Smooth muscle cell (in vitro differentiated cells): Measurements from ENCODE around the gene ANKRD9. TPM values are rescaled to one million over a fixed set of nuclear protein-coding genes. Genes with fewer than 3 reads are reported as not detected.
A peak's percentile ranks its signal among the peaks of the same experiment; 100 is the strongest.

Experiments
- DNase-seq: peaks from one replicate; lab custom pipeline; 2025; ENCODE audit not compliant: unreplicated experiment; lab: John Stamatoyannopoulos, UW
- H2AFZ ChIP-seq: fragments of 200-600 bp; sonication (generic); 2 replicates; pipeline ENCODE4 v1.6.0; 2016; ENCODE audit warnings: antibody characterized with exemption, low read depth, mild to moderate bottlenecking
- H3F3A ChIP-seq: fragments of 200-600 bp; sonication (generic); 2 replicates; pipeline ENCODE4 v1.6.0; 2017; ENCODE audit warnings: antibody characterized with exemption, low read depth
- H3K27ac ChIP-seq: fragments of 200-600 bp; sonication (generic); 2 replicates; pipeline ENCODE4 v1.5.1; 2016; ENCODE audit warnings: low read depth, mild to moderate bottlenecking
- H3K27me3 ChIP-seq: fragments of 200-600 bp; sonication (generic); 2 replicates; pipeline ENCODE4 v1.6.1; 2016; ENCODE audit warnings: low read depth, mild to moderate bottlenecking
- H3K36me3 ChIP-seq: fragments of 200-600 bp; sonication (generic); 2 replicates; pipeline ENCODE4 v1.5.1; 2016; ENCODE audit warnings: low read depth
- H3K4me1 ChIP-seq: fragments of 200-600 bp; sonication (generic); 2 replicates; pipeline ENCODE4 v1.5.1; 2016; ENCODE audit warnings: low read depth
- H3K4me2 ChIP-seq: fragments of 200-600 bp; sonication (generic); 2 replicates; pipeline ENCODE4 v1.6.0; 2016; ENCODE audit warnings: mild to moderate bottlenecking
- H3K4me3 ChIP-seq: fragments of 200-600 bp; sonication (generic); 2 replicates; pipeline ENCODE4 v1.5.1; 2016; ENCODE audit warnings: mild to moderate bottlenecking
- H3K79me2 ChIP-seq: fragments of 200-600 bp; sonication (generic); 2 replicates; pipeline ENCODE4 v1.6.0; 2016; ENCODE audit warnings: low read depth, mild to moderate bottlenecking
- H3K9ac ChIP-seq: fragments of 200-600 bp; sonication (generic); 2 replicates; pipeline ENCODE4 v1.6.0; 2016; ENCODE audit warnings: low read depth
- H3K9me3 ChIP-seq: fragments of 200-600 bp; sonication (generic); replicated peaks from 2 replicates; pipeline ENCODE4 v1.5.1; 2016; ENCODE audit warnings: low read depth
- H4K20me1 ChIP-seq: fragments of 200-600 bp; sonication (generic); 2 replicates; pipeline ENCODE4 v1.6.0; 2016; ENCODE audit warnings: low read depth
- CTCF ChIP-seq: fragments of 200-600 bp; sonication (generic); IDR thresholded peaks from 2 replicates; pipeline ENCODE4 v1.5.1; 2017; ENCODE audit warnings: borderline replicate concordance, mild to moderate bottlenecking, antibody characterized with exemption; ENCODE audit not compliant: insufficient read depth, poor library complexity, severe bottlenecking
- WGBS: methylation state at CpG from one replicate; pipeline ENCODE4 v1.1.7; 2016; ENCODE audit warnings: low lambda C conversion rate; 5-methylcytosine and 5-hydroxymethylcytosine counted together
- polyA plus RNA-seq: library from polyadenylated mRNA; unstranded; fragments of >200 nt; fragmentation: Nextera tagmentation; extraction: Ambion mirVana; gene quantifications from 2 replicates; pipeline ENCODE4 v1.2.1, GENCODE V29; 2016
- total RNA-seq: library from RNA; depleted of rRNA; stranded (reverse); fragments of >200 nt; gene quantifications from 2 replicates; pipeline ENCODE4 v1.2.3, GENCODE V29; 2014

ANKRD9 gene
- total and polyA plus RNA-seq, 2 experiments from 2014 or later: 17.2 to 38.9 TPM

GRCh38 chr14:102517392-102518062, 8.0 kb upstream of the ANKRD9 start:
- TF ChIP-seq CTCF: no peak
- Histone ChIP-seq H3K27me3 (no peaks in the 10 kb centered on the region), H3K79me2 (no peaks in the 10 kb centered on the region), H3K4me1 (no peaks in the 10 kb centered on the region), H3K4me3 (peak overlapping the region; percentile 78), H3K36me3 (no peaks in the 10 kb centered on the region), H2AFZ (peak overlapping the region; percentile 90), H4K20me1 (no peaks in the 10 kb centered on the region), H3K9ac (peak overlapping the region; percentile 43), H3F3A (no peaks in the 10 kb centered on the region), H3K27ac (no peak overlapping the region), H3K9me3 (no peaks in the 10 kb centered on the region), H3K4me2 (peak overlapping the region; percentile 95)
- no peak for DNase-seq
- WGBS: 39% methylated on average over 28 of the region's 37 CpGs

- Histone ChIP-seq H3K9me3 (no peaks in the 10 kb centered on the region), H3K9ac (peak overlapping the region; percentile 43), H3K36me3 (no peaks in the 10 kb centered on the region), H3K27ac (no peak overlapping the region), H4K20me1 (no peaks in the 10 kb centered on the region), H2AFZ (peak overlapping the region; percentile 99), H3K4me3 (peak overlapping the region; percentile 78), H3K4me2 (peak overlapping the region; percentile 95), H3K27me3 (no peaks in the 10 kb centered on the region), H3K79me2 (no peaks in the 10 kb centered on the region), H3F3A (no peaks in the 10 kb centered on the region), H3K4me1 (no peaks in the 10 kb centered on the region)
- 2% methylated on average over 33 of the region's 95 CpGs for WGBS
- TF ChIP-seq CTCF: peak; percentile 89
- DNase-seq: peak; percentile 46
Measured at GRCh38 chr14:102516531-102517391, 7.2 kb upstream of the ANKRD9 start.

DNA sequence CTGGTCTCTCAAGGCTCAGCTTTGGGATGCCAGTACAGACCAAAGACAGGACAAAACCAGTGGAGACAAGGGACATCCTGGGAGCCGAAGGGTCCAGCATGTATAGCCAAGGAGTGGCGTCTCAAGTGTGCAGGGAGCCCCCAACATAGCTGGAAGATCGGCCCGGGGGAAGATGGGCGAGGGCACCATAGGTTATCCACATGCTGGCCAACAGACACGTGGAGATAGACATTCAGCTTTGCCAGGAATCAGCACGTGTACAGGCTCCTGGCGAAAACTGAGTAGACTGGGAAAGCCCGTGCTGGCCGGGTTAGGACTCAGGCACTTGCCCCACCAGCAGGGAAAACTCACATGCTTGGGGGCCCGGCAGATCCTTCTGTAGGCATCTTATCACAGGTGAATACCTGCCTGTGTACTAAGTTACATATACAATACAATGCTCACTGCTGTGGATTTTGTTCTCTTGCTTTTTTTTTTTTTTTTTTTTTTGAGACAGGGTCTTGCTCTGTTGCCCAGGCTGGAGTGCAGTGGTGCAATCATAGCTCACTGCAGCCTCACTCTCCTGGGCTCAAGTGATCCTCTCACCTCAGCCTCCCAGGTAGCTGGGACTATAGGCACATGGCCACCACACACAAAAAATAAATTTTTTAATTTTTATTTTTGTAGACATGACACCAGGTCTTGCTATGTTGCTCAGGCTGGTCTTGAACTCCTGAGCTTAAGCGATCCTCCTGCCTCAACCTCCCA, 5.6 kb upstream of the ANKRD9 start:
- no peaks in the 10 kb centered on the region for H3F3A ChIP-seq
- no peak overlapping the region for H3K9ac ChIP-seq
- H3K4me3 ChIP-seq: no peak overlapping the region
- DNase-seq: no peak
- no peak overlapping the region for H3K4me2 ChIP-seq
- no peaks in the 10 kb centered on the region for H3K9me3 ChIP-seq
- no peaks in the 10 kb centered on the region for H4K20me1 ChIP-seq
- no peaks in the 10 kb centered on the region for H3K36me3 ChIP-seq
- no peaks in the 10 kb centered on the region for H3K27me3 ChIP-seq
- WGBS: 93% methylated on average over 12 of the region's 12 CpGs
- no peak overlapping the region for H2AFZ ChIP-seq
- H3K27ac ChIP-seq: no peak overlapping the region
- TF ChIP-seq CTCF: no peak
- H3K4me1 ChIP-seq: peaks cover 9% of the 10 kb centered on the region
- H3K79me2 ChIP-seq: no peaks in the 10 kb centered on the region
